Inflammatory macrophage (primary cell): Measurements from ENCODE around the gene MAP3K7.
"Not testable (repeated sequence)": the region's sequence is repeated elsewhere in the genome, so short reads cannot be mapped to it uniquely, and the experiment has no call there.

Source experiments
- DNase-seq, 2 donors: peaks; one replicate each; pipeline ENCODE4 v3.0.0-alpha.2; 2020 to 2022

MAP3K7 gene

GRCh38 chr6:90575267-90575666, 11.6 kb downstream of the MAP3K7 start:
- no peak for DNase-seq

DNA sequence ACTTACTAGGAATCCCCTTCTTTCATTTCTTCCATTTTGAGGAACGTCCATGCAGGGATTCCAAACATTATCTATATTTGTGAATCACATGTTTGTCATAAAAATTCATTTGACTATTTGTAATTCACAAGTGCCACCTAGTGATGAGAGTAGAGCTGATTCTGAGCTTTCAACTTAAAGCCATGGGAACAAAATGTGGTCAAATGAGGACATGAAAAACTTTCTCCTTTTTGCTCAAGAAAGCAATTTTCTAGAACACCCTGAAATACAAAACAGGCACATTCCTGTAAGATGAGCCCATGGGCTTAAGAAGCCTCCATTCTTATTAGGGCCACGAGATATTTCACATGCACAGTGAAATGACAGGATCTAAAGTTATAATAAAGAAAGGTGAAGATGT, 12.3 kb downstream of the MAP3K7 start:
- DNase-seq = no peak

DNA sequence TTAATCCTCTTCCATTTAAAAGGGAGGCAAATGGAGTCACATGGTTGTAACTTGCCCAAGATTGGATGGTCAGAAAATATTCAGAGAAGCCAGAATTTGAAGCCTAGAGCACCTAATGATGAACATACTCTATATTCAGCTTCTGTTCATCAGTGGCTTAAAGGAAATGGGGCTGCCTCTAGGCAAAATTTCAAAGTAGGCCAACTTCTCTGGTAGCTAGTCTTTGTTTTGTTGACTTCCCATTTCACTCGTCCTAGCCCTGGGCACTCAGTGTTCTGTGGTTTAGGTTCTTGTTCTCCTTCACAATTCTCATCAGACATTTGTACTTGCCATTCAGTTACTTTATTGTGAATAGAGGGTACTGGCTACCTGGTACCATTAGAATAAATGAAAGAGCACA, 13.2 kb downstream of the MAP3K7 start:
- no peak for DNase-seq

DNA sequence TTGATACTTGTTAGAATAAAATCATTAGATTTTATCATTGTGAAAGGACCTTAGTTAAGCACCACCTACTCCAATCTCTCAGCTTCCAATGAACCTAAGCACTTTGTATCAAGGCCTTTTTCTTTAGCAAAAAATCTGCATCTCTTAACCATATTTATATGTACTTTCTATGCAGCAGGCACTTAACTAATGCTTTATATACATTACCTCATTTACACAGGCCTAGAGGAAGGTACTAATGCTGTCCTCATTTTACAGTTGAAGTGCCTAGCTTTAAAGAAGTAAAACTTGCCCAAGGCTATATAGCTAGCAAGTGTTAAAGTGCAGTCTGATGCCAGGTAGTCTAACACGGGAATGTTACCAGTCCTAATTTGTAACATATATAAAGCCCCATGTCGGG, 14.0 kb downstream of the MAP3K7 start:
- no peak for DNase-seq

GRCh38 chr6:90569223-90569622, 17.6 kb downstream of the MAP3K7 start:
- no peak for DNase-seq

DNA sequence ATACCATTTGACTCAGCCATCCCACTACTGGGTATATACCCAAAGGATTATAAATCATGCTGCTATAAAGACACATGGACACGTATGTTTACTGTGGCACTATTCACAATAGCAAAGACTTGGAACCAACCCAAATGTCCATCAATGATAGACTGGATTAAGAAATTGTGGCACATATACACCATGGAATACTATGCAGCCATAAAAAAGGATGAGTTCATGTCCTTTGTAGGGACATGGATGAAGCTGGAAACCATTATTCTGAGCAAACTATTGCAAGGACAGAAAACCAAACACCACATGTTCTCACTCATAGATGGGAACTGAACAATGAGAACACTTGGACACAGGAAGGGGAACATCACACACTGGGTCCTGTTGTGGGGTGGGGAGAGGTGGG, 19.2 kb downstream of the MAP3K7 start:
- DNase-seq = not testable (repeated sequence)

DNA sequence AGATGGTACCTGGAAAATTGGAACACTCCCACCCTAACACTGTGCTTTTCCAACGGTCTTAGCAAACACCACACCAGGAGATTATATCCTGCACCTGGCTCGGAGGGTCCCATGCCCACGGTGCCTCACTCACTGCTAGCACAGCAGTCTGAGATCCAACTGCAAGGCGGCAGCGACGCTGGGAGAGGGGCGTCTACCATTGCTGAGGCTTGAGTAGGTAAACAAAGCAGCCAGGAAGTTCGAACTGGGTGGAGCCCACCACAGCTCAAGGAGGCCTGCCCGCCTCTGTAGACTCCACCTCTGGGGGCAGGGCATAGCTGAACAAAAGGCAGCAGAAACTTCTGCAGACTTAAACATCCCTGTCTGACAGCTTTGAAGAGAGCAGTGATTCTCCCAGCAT, 24.5 kb downstream of the MAP3K7 start:
- DNase-seq = not testable (repeated sequence)

GRCh38 chr6:90559931-90560330, 26.9 kb downstream of the MAP3K7 start:
- DNase-seq = no peak

- no peak for DNase-seq
Observed at GRCh38 chr6:90557006-90557405, 29.9 kb downstream of the MAP3K7 start.

DNA sequence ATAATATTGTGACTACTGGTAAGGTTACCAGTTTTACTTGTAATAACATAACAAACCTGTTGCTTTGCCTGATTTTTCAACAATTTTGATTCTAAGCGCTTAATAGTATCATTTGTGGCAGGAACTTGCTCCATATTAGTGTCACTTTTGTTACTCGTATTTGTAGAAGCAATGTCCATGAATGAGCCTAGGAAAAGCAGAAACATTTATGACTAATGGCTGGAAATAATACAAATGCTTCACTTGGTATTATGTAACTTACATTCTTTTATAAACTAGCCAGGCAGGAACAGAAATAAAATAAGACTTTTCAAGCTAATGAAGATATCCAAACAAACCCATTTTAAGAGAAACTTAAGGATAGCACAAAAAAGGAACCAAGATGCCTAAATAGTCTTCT, 38.9 kb downstream of the MAP3K7 start:
- DNase-seq = no peak

GRCh38 chr6:90547079-90547478, 39.8 kb downstream of the MAP3K7 start:
- no peak for DNase-seq

GRCh38 chr6:90545448-90545847, 41.4 kb downstream of the MAP3K7 start:
- DNase-seq = peak in 1 of 2 donors; percentile 36

DNA sequence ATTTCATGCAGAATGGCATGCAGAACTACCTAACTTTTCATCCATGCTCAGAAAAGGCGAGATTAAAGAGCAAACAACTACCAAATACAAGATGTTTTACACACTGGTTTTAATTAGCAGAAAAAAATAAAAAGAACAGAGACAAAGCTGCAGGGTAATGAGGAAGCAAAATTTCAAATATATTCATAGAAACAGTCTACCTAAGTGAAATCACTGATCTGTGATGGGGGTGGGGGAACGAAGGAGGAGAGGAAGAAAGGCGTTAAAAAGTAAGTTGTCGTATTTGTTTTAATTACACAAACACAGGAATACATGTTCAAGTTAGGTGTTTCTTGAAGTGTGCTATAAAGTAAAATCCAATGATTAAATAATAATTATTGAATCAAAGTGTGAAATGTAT, 42.1 kb downstream of the MAP3K7 start:
- DNase-seq = no peak

- DNase-seq = peak; percentile 22 to 52
Observed at GRCh38 chr6:90544081-90544480, 42.8 kb downstream of the MAP3K7 start.

GRCh38 chr6:90541221-90541620, 45.7 kb downstream of the MAP3K7 start:
- DNase-seq = no peak

DNA sequence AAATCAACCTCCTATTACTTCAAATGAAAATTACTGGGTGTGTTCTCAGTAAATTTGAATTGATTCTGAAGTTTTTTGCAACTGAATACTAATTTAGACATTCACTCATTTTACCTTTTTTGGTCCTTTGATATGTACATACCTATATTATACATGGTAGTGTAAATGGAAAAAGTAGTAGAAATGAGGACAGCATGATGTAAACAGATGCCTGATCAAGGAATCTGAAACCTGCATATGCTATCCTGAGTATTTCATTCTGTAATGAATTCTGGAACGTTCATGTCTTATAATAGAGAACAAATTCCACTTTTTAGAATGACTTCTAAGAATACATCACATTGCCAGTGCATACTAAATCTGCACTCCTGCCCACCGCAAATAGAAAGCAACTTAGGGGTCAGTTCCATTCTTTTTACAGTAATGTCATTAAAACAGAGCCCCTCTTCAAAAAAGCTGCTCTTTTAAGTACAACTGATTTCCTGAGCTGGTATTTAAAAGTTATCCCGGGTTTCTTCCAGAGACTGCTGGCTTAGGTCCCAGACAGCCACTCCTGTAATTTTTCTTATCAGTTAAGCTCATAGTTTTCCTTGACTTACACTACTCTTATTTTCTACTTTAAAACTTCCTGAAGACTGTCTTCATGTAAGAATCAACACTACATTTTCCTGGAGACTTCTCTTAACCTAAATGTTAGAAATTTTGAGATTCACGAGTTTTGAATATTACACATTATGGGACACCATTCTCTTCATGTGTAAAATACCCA, 48.4 kb downstream of the MAP3K7 start:
- no peak for DNase-seq

GRCh38 chr6:90537723-90538258, 49.1 kb downstream of the MAP3K7 start:
- peak; percentile 79 to 97 for DNase-seq

DNA sequence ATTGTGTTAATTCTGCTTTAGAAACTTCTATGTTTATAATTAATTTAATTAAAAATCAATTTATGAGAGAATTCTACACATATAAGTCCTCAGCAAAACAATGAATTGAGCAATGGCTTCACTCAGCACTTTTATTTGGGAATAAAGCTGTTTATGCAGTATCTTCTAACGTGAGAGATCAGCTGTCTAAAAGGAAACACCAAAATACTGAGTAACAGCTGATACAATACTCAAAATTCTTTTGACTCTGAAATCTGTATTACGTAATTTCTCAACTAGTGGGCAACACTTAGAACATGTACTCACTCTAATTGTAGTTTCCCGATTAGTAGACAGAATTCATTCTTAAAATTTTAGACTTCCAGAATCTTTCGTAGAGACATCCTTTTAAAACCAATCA, 49.8 kb downstream of the MAP3K7 start:
- peak in 1 of 2 donors; percentile 48 for DNase-seq

DNA sequence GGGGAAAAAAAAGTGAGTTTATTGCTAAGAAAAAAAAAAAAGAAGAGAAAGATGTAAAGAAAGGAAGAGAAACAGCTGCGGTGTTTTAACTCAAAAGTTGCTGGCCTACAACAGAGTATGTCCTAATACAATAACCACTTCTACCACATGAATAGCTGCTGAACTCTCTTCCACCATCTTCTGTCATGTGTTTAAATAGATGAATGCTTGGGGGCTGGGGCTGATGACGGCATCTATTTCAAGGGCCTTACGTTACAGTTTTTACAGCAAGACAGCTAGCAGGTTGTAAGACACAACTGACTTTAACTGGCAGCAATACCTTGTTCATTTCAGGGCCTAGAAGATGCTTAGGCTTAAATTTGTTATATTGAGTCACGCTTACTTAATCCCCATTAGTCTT, 50.4 kb downstream of the MAP3K7 start:
- no peak for DNase-seq

- no peak for DNase-seq
Observed at GRCh38 chr6:90534337-90535025, 52.4 kb downstream of the MAP3K7 start.

- no peak for DNase-seq
Observed at GRCh38 chr6:90533615-90534336, 53.1 kb downstream of the MAP3K7 start.

DNA sequence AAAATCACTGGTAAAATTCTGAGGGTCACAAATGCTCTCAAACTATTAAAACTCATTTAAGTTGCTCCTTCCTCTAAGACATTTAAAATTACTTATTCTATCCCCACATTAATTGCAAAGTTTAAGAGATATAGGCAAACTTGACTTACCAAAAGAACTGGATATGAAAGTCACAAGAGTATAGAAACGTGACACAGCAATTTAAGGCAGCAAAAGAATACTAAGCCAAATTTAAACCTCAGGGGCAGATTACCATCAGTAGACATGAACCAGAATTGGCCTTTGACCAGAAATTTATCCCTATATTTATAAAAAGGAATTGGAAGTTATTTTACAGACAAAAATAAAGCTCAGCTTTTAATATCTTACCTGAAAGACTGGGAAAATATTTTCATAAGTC, 56.0 kb downstream of the MAP3K7 start:
- DNase-seq = no peak

DNA sequence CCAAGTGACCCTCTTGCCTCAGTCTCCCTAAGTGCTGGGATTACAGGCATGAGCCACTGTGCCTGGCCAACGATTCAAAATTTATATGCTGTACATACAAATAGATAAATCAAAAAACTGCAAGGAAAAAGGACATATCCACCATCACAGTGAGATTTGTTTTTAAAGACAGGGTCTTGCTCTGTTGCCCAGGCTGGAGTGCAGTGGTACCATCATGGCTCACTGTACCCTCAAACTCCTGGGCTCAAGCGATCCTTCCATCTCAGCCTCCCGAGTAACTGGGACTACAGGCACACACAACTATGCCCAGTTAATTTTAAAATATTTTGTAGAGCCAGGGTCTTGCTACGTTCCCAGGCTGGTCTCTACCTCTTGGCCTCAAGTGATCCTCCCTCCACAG, 61.5 kb downstream of the MAP3K7 start:
- DNase-seq = no peak
